Osteoblast (primary cell): ENCODE results near the gene CYP3A4. TPM values are rescaled to one million over a fixed set of nuclear protein-coding genes. Genes with fewer than 3 reads are reported as not detected.

ENCODE experiments used
- DNase-seq: peaks from one replicate; pipeline ENCODE4 v3.0.0; 2011; ENCODE audit warnings: low spot score, mixed read lengths; ENCODE audit not compliant: insufficient read length; ENCODE audit errors: missing footprints
- H2AFZ ChIP-seq: 2 replicates; pipeline ENCODE4 v1.6.0; 2011; ENCODE audit warnings: mild to moderate bottlenecking, low read length
- H3K27ac ChIP-seq: 2 replicates; pipeline ENCODE4 v1.5.1; 2011; ENCODE audit warnings: mild to moderate bottlenecking, low read depth, low read length, moderate library complexity
- H3K27me3 ChIP-seq: 2 replicates; pipeline ENCODE4 v1.6.0; 2012; ENCODE audit warnings: mild to moderate bottlenecking, control low read depth, inconsistent platforms, low read length, moderate library complexity; ENCODE audit not compliant: insufficient read depth
- H3K36me3 ChIP-seq: 2 replicates; pipeline ENCODE4 v1.5.1; 2011; ENCODE audit warnings: mild to moderate bottlenecking, low read length, control low read depth, moderate library complexity; ENCODE audit not compliant: insufficient read depth
- H3K4me1 ChIP-seq: 2 replicates; pipeline ENCODE4 v1.5.1; 2011; ENCODE audit warnings: mild to moderate bottlenecking, low read length, control low read depth, moderate library complexity; ENCODE audit not compliant: insufficient read depth
- H3K4me2 ChIP-seq: 2 replicates; pipeline ENCODE4 v1.6.0; 2011; ENCODE audit warnings: mild to moderate bottlenecking, low read length; ENCODE audit not compliant: insufficient read depth
- H3K4me3 ChIP-seq: fragments of 200-600 bp; sonication (generic); 3 replicates; pipeline ENCODE4 v1.5.1; 2012; ENCODE audit warnings: mild to moderate bottlenecking, low read length, inconsistent platforms; ENCODE audit not compliant: insufficient read depth
- H3K79me2 ChIP-seq: 2 replicates; pipeline ENCODE4 v1.6.0; 2012; ENCODE audit warnings: mild to moderate bottlenecking, low read length, control low read depth, inconsistent platforms; ENCODE audit not compliant: insufficient read depth
- H3K9me3 ChIP-seq: 2 replicates; pipeline ENCODE4 v1.5.1; 2011; ENCODE audit warnings: low read depth, low read length, control low read depth
- H4K20me1 ChIP-seq: 2 replicates; pipeline ENCODE4 v1.6.0; 2012; ENCODE audit warnings: mild to moderate bottlenecking, low read length, control low read depth; ENCODE audit not compliant: insufficient read depth
- total RNA-seq: library from RNA; depleted of rRNA; stranded (reverse); fragments of >200 nt; gene quantifications from 2 replicates; pipeline ENCODE4 v1.2.3, GENCODE V29; 2012
- TF ChIP-seq, protein P1 (sequence below): IDR thresholded peaks from 2 replicates; pipeline ENCODE4 v1.5.1; 2011; ENCODE audit warnings: mild to moderate bottlenecking, low read depth, low read length, moderate library complexity; ENCODE audit errors: extremely low read depth

CYP3A4 gene
- total RNA-seq, 1 donor = not detected

DNA sequence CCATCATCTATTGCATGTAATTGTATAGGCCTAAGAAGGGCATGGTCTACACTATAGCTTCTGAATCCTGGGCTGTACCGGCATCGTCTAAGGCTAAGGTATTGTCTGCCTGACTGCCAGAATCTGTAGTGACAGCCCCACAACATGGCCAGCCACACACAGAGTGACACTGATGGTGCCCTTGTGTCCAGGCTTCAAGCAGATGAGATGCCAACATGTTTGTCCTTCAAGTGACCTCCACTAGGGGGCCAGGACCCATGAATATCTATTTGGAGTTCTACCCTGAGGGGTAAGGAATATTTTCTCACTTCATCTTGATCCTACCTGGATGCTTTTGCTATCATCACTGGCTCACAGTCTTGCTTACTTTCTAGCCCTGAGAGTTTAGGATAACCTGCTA is 50.5 kb downstream of the CYP3A4 start:
- Histone ChIP-seq H3K4me1 (no peaks in the 10 kb centered on the region), H3K4me3 (no peak overlapping the region), H3K27ac (no peak overlapping the region), H3K4me2 (no peak overlapping the region), H3K79me2 (no peaks in the 10 kb centered on the region), H3K36me3 (no peaks in the 10 kb centered on the region), H2AFZ (no peak overlapping the region), H4K20me1 (no peaks in the 10 kb centered on the region), H3K9me3 (no peaks in the 10 kb centered on the region), H3K27me3 (peaks cover 5% of the 10 kb centered on the region)
- no peak for DNase-seq
- TF ChIP-seq, protein P1, sequence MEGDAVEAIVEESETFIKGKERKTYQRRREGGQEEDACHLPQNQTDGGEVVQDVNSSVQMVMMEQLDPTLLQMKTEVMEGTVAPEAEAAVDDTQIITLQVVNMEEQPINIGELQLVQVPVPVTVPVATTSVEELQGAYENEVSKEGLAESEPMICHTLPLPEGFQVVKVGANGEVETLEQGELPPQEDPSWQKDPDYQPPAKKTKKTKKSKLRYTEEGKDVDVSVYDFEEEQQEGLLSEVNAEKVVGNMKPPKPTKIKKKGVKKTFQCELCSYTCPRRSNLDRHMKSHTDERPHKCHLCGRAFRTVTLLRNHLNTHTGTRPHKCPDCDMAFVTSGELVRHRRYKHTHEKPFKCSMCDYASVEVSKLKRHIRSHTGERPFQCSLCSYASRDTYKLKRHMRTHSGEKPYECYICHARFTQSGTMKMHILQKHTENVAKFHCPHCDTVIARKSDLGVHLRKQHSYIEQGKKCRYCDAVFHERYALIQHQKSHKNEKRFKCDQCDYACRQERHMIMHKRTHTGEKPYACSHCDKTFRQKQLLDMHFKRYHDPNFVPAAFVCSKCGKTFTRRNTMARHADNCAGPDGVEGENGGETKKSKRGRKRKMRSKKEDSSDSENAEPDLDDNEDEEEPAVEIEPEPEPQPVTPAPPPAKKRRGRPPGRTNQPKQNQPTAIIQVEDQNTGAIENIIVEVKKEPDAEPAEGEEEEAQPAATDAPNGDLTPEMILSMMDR = peak; percentile 32

DNA sequence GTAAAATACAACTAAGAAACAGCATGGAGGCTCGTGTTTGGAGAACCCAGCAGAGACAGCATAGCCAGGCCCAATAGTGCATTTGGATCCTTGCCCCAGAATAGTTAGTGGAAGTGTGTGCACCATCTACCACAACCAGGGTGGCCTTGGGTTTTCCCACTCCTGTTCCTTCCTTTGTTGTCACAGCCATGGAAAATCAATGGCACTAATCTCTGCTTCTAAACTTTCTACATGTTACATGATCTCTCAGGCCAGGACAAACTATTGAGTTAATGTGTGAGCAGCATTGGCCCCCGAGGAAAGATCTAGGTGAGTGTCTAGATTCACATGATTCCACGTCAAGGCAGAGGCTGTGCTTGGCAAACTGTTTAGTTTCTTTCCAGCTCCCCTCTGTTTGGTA is 51.0 kb downstream of the CYP3A4 start:
- Histone ChIP-seq H3K79me2 (no peaks in the 10 kb centered on the region), H3K4me2 (no peak overlapping the region), H4K20me1 (no peaks in the 10 kb centered on the region), H3K4me1 (no peaks in the 10 kb centered on the region), H3K4me3 (no peak overlapping the region), H2AFZ (no peak overlapping the region), H3K27me3 (peaks cover 5% of the 10 kb centered on the region), H3K27ac (no peak overlapping the region), H3K9me3 (no peaks in the 10 kb centered on the region), H3K36me3 (no peaks in the 10 kb centered on the region)
- DNase-seq = no peak
- TF ChIP-seq, protein P1 = no peak

DNA sequence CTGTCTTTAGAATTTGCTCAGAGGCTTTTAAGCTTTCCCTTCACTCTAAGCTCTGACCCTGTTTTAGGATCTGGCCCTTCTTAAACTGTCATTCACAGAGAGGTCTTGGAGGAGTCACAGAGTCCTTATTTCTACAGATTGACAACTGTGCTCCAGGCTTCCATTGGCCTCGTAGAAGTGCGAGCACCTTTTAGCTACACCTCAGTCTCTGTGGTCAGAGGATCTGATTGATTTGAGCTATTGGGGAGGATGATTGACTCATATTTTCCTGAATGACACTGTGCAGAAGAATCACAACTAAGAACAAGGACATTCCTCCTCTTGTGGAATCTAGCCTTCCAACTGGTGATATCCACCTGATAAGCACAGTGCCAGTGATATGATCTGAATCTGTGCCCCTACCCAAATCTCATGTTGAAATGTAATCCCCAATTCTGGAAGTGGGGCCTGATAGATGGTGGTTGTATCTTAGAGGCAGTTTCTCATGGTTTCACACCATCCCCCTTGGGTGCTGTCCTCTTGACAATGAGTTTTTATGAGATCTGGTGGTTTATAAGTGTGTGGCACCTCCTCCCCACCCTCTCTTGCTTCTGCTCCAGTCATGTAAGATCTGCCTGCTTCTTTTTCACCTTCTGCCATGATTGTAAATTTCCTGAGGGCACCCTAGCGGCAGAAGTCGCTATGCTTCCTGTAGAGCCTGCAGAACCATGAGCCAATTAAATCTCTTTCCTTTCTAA is 52.2 kb downstream of the CYP3A4 start:
- no peak for DNase-seq
- TF ChIP-seq, protein P1 = no peak
- no peaks in the 10 kb centered on the region for H3K79me2 ChIP-seq
- no peaks in the 10 kb centered on the region for H3K36me3 ChIP-seq
- H3K4me3 ChIP-seq = no peak overlapping the region
- H4K20me1 ChIP-seq = no peaks in the 10 kb centered on the region
- H3K4me1 ChIP-seq = no peaks in the 10 kb centered on the region
- H3K27ac ChIP-seq = no peak overlapping the region
- no peaks in the 10 kb centered on the region for H3K9me3 ChIP-seq
- H3K4me2 ChIP-seq = no peak overlapping the region
- no peak overlapping the region for H2AFZ ChIP-seq
- peaks cover 5% of the 10 kb centered on the region for H3K27me3 ChIP-seq

DNA sequence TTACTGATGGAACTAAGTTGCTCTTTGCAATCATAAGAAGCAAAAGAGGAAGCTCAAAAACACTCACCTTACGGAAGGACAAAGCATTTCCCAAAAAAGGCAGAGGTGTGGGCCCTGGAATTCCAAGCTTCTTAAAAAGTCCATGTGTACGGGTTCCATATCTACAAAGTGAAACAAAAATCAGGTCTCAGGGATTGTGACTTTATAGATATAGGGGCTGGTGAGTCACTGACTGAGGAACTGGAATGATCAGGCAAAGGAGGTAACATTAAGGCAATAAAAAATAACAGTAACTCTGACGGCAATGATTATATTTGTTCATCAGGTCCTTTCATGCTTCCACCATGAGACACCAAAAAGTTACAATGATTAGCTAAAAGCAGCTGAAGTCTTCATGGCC is 53.0 kb downstream of the CYP3A4 start:
- H3K9me3 ChIP-seq = no peaks in the 10 kb centered on the region
- H3K4me1 ChIP-seq = no peaks in the 10 kb centered on the region
- no peak overlapping the region for H3K27ac ChIP-seq
- TF ChIP-seq, protein P1 = no peak
- no peak overlapping the region for H3K4me3 ChIP-seq
- no peak overlapping the region for H3K4me2 ChIP-seq
- H3K36me3 ChIP-seq = no peaks in the 10 kb centered on the region
- H4K20me1 ChIP-seq = no peaks in the 10 kb centered on the region
- H3K79me2 ChIP-seq = no peaks in the 10 kb centered on the region
- no peak for DNase-seq
- no peak overlapping the region for H2AFZ ChIP-seq
- peaks cover 9% of the 10 kb centered on the region for H3K27me3 ChIP-seq
